Epithelial cell of prostate (primary cell): ENCODE data around the gene ELFN1.

Experiments used
- DNase-seq: peaks from one replicate; pipeline ENCODE4 v3.0.0-alpha.2; 2011; ENCODE audit warnings: low read depth, low spot score
- H3K27ac ChIP-seq: fragments of 450-650 bp; 2 replicates; pipeline ENCODE4 v1.5.1; 2017; ENCODE audit warnings: mild to moderate bottlenecking

ELFN1 gene

DNA sequence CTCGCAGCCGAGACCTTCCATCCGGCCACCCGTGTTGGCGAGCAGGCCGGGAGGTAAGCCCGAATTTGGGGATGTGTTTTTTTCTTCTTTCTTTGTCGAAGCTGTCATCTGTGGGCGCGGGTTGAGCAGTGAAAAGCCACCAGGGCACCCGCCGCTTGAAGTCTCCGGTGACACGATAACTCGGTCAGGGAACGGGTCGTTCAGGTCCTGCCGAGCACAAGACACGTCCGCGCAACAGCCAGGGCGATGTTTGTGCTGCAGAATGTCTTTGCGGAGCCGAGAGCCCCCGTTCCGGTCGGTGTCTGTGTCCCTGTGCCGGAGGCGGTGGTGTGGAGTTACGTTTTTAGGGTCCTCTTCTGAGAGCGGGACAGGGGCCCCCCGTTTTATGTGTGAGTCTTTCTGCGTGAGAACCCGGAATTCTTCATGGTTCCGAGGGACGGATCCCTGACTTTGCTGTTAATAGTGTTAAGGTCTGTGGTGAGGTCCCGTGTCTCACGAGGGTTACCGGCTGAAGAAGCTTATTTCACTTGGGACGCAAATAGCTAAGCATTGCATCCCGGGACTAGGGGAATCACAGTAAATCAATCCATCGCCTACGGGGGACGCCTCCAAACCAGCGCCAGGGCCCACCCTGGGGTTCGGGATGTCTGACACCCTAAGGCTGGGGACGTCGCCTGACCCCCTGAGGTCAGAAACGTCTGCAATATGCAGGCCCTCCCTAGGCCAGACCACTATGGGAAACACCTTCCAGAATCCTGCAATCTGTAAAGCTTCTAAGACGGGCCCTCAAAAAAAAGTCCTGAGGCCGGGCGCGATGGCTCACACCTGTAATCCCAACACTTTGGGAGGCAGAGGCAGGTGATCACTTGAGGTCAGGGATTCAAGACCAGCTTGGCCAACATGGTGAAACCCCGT lies 99.5 kb downstream of the ELFN1 start:
- DNase-seq, result no peak
- H3K27ac ChIP-seq, result no peak overlapping the region

DNA sequence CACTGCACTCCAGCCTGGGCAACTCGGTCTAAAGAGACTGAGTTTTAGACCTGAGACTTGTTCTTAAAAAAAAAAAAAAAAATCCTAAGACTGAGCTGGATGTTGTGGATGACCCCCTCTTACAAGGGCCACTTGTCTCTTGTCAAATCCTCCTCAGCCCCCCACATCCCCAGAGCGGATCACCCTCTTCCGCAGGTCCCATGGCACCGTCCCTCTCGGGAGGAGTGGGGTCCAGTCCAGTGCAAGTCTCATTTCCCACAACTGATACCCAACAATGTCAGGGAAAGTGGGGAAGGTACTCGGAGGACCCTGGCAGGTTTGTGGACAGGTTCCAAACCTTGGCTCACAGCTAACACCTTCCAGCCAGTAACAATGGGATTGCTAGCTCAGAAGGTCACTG lies 100.3 kb downstream of the ELFN1 start:
- no peak overlapping the region for H3K27ac ChIP-seq
- DNase-seq, result no peak

DNA sequence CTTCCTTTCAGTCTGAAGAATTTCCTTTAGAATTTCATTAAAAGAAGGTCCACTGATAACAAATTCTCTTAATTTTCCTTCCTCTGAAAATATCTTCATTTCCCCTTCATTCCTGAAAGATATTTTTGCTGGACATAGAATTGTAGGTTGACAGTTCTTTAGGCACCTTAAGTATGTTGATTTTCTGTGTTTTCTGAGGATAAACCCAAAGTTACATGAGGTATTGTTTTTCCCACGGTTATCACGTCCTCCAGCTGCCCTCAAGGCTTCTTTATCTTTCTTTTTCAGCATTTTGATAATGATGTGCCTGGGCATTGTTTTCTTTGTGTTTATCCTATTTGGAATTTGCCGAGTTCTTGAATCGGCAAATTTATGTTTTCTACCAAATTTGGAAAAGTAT lies 105.3 kb downstream of the ELFN1 start:
- no peak overlapping the region for H3K27ac ChIP-seq

DNA sequence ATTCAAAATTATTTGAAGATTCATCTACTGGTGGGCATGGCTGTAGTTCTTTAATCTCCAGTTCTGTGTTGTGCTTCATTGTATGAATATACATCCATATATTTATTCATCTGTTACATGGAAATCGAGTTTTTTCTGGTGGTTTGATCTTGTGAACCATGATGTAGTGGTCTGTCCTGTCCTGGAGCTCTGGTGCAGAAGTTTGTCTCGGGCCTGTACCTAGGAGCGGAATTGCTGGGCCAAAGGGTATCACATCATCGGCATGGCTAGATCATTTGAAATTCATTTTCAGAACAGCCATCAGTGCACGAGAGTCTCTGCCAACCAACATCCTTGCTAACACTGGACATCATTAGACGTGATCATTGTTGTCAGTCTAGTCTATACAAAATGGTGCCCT lies 107.0 kb downstream of the ELFN1 start:
- no peak for DNase-seq
- no peak overlapping the region for H3K27ac ChIP-seq

More for the DNA sequence above, 105.3 kb downstream of the ELFN1 start:
- DNase-seq, result no peak

DNA sequence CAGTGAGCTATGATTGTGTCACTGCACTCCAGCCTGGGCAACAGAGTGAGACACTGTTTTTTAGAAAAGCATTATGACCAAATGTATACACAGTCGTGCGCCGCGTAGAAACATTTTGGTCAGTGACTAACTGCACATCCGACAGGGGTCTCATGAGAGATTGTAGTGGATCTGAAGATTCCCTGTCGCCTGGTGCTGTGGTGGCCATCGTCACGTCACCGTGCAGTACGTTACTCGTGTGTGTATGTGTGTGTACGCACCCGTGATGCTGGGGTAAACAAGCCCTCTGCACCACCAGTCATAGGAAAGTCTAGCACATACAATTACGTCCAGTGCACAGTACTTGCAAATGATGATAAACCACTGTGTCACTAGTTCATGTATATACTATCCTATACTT lies 109.4 kb downstream of the ELFN1 start:
- no peak for DNase-seq
- H3K27ac ChIP-seq, result no peak overlapping the region

DNA sequence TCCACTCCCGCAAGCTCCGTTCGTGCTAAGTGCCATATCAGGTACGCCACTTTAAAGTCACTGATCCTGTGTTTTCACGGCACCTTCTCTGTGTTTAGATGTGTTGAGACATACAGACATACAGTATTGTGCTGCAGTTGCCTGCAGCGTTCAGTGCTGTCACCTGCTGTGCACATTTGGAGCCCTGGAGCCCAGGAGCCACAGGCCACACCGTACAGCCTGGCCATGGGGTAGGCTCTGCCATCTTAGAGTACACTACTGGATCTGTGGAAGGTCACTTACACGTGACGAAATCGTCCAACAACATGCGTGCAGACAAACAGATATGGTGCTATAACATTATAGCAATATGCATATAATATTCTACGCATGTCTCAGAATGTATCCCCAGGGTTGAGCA lies 111.3 kb downstream of the ELFN1 start:
- DNase-seq, result no peak

DNA sequence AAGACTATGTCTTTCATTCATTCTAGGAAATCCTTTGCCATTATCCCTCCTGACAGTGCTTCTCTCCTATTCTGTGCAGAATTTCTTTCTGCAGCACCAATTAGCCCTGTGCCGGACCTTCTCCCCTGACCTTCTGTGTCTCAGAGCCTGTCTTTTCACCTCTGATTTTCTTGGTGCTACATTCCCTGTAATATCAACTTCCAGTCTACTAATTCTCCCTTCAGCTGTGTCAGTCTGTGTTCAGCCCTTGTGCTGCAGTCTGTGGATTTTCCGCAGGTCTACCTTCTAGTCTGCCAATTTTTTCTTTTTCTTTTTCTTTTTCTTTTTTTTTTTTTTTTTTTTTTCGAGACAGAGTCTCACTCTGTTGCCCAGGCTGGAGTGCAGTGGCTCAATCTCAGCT lies 115.8 kb downstream of the ELFN1 start:
- H3K27ac ChIP-seq, result no peak overlapping the region
- no peak for DNase-seq

More for the DNA sequence above, 111.3 kb downstream of the ELFN1 start:
- H3K27ac ChIP-seq, result no peak overlapping the region

DNA sequence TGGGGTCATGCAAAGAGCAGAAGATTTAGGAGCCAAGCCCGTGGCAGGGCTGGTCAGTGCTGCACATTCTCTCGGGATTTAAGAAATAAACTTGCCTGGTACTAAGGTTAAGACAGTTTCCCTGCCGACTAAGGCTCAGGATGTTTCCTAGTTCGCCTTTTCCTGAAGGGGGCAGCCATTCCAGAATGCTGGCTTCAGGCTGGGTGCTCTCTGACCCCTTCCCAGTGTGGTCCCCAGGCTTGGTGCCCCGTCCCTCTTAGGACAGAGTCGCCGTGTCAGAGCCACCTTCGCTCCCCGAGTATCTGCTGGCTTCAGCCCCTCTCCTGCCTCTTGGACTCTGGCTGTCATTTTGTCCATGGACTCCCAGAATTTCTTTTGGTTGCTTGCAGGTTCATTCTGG lies 117.2 kb downstream of the ELFN1 start:
- H3K27ac ChIP-seq, result no peak overlapping the region
- DNase-seq, result no peak

DNA sequence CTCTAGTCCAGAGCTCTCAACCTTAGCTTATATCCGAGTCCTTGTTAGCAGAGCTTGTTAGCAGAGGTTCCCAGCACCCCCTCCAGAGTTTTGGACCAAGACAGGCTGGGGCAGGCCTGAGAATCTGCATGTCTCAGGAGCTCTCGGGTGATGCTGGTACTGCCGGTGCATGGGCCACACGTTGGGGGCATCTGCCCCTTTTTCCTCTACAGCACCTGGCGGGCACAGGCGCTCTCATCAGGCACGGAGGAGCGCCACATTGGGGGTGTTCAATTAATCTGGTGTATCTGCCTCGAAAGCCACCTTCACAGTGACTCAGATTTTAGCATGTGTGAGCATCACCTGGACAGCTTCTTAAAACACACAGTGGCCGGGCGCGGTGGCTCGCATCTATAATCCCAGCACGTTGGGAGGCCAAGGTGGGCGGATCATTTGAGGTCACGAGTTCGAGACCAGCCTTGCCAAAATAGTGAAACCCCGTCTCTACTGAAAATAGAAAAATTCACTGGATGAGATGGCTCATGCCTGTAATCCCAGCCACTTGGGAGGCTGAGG lies 117.7 kb downstream of the ELFN1 start:
- H3K27ac ChIP-seq, result no peak overlapping the region
- DNase-seq, result no peak

DNA sequence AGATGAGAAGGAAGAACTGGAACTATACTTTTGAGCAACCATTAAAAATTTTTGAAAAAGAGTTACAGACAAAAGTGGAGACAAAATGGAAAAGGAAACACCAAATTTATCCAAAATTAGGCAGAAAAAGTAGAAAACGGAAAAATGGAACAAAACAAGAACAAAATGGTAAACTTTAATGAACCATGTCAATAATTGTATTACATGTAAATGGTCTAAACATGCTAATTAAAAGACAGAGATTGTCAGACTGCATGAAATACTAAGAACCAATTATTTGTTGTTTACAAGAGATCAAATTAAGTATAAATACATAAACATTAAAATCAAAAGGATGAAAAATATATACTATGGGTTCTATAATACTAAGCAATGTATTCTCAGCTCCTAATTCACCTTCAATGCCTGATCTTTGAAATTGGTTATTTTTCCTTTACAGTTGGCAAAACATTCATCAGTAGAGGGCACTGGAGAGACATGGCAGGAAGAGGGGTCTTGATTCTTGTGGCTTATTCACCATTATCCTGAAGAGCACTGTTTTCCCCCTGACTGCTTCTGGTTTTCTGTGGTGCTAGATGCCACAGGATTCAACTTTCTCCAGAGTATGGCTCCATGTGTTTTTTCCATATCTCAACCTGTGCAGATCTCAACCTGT lies 124.9 kb downstream of the ELFN1 start:
- no peak overlapping the region for H3K27ac ChIP-seq
- DNase-seq, result no peak
